H7 (cell line): ENCODE measurements around the gene PAF1. TPM values are rescaled to one million over a fixed set of nuclear protein-coding genes. Genes with fewer than 3 reads are reported as not detected.
A peak's percentile ranks its signal among the peaks of the same experiment; 100 is the strongest.

Experiments used
- DNase-seq: peaks from one replicate; pipeline ENCODE4 v3.0.0; 2012
- H3K27me3 ChIP-seq: 2 replicates; pipeline ENCODE4 v1.6.0; 2011; ENCODE audit warnings: mild to moderate bottlenecking, low read length; ENCODE audit not compliant: control insufficient read depth, insufficient read depth
- H3K36me3 ChIP-seq: replicated peaks from 2 replicates; pipeline ENCODE4 v1.5.1; 2011; ENCODE audit warnings: low read length; ENCODE audit not compliant: control insufficient read depth, insufficient read depth
- H3K4me3 ChIP-seq: 2 replicates; pipeline ENCODE4 v1.5.1; 2011; ENCODE audit warnings: low read depth, mild to moderate bottlenecking, control low read depth, low read length, moderate library complexity; ENCODE audit not compliant: insufficient read depth
- total RNA-seq: library from RNA; depleted of rRNA; stranded (reverse); fragments of >200 nt; shearing (Covaris generic); gene quantifications from 2 replicates; pipeline ENCODE4 v1.2.3, GENCODE V29; 2014

Gene PAF1
- total RNA-seq, 1 experiment from 2014 or later: 20.7 TPM

DNA sequence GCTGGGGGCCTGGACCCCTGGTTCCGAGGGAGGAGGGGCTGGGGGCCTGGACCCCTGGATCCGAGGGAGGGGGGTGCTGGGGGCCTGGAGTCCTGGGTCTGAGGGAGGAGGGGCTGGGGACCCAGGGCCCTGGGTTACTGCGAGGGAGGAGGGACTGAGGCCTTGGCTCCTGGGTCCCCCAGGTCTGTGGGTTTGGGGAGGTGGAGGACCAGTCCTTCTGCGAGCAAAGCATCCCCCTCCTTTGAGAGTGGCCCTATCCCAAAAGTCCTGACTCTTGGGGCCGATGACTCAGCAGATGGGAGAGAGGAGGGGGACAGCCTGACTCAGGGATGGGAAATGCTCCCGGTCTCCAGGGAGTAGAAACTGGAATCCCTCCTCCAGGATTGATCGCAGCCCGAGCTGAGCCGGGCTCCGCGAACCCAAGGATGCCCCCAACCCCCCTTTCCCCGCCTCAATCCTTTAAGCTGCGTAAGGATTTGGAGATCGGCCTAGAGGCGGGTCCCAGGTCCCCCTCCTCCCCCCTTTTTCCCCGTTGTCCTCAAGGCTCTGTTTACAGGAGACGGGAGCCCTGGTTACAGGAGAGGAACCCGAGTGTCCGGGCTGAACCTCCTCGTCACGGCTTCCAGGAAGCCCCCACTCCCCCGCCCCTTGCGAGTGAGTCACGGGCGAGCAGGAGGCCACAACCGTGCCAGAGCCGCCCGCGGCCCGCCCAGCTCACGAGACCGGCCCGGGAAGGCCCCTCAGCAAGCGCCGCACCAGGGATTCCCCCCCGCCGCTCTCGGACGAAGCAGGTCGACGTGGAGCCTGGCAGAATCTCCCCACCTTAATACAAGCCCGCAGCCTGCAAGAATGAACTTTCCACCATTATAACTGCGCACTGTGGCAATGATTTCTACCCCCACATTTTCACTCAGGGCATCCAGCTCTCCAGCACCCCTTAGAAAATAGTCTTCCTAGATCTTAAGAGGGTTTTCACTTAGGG lies 12.7 kb upstream of the PAF1 start:
- peak; percentile 91 for DNase-seq
- H3K4me3 ChIP-seq: peak overlapping the region; percentile 62
- H3K36me3 ChIP-seq: peaks cover 4% of the 10 kb centered on the region
- H3K27me3 ChIP-seq: no peaks in the 10 kb centered on the region

DNA sequence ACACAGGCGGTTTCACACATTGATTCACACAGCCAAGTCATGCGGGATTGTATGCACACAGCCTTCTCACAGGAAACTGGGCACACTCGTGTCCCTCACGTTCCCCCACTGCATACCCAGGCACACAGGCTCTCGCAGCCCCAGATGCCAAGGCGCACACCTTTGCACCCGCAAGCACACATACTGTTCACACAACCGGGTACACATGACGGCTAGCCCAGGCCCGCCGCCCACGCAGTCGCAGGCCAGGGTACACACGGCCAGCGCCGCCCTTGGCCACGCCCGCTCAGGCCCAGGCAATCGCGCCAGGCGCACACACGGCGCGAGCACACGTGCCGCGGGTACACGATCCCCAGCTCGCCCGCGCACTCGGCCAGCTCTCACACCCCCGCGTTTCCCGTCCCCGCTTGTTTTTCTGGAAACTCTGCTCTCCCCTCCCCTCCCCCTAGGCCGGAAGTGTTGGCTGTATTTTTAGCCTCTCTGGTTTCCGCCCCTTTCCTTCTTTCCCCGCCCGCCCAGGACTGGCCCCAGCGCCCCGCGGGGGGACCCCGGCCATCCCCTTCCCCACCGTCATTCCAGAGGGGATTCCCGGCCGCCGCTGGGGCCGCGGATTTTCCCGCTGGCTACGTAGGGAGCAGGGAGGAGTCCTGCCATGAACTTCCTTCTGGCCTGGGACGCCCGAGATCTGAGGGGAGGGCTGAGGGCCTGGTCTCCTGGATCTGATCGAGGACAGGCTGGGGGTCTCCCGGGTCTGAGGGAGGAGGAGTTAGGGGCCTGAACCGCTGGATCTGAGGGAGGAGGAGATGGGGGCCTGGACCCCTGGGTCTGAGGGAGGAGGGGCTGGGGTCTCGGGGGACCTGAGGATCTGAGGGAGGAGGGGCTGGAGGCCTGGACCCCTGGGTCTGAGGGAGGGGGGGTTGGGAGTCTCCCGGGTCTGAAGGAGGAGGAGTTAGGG lies 11.7 kb upstream of the PAF1 start:
- H3K27me3 ChIP-seq: no peaks in the 10 kb centered on the region
- H3K36me3 ChIP-seq: peaks cover 2% of the 10 kb centered on the region
- H3K4me3 ChIP-seq: peak overlapping the region; percentile 62
- DNase-seq: peak; percentile 98

GRCh38 chr19:39401549-39402345 lies 10.8 kb upstream of the PAF1 start:
- H3K4me3 ChIP-seq: peak overlapping the region; percentile 62
- no peak for DNase-seq
- peaks cover 2% of the 10 kb centered on the region for H3K36me3 ChIP-seq
- H3K27me3 ChIP-seq: no peaks in the 10 kb centered on the region

GRCh38 chr19:39401070-39401548 lies 10.2 kb upstream of the PAF1 start:
- peaks cover 2% of the 10 kb centered on the region for H3K36me3 ChIP-seq
- no peak overlapping the region for H3K4me3 ChIP-seq
- no peak for DNase-seq
- no peaks in the 10 kb centered on the region for H3K27me3 ChIP-seq

GRCh38 chr19:39400061-39400460 lies 9.2 kb upstream of the PAF1 start:
- Histone ChIP-seq H3K4me3 (no peak overlapping the region), H3K36me3 (peaks cover 4% of the 10 kb centered on the region), H3K27me3 (no peaks in the 10 kb centered on the region)
- DNase-seq: no peak

- DNase-seq: no peak
- no peaks in the 10 kb centered on the region for H3K27me3 ChIP-seq
- no peak overlapping the region for H3K4me3 ChIP-seq
- H3K36me3 ChIP-seq: peaks cover 4% of the 10 kb centered on the region
These were observed 8.8 kb upstream of the PAF1 start for GRCh38 chr19:39399668-39400050.

DNA sequence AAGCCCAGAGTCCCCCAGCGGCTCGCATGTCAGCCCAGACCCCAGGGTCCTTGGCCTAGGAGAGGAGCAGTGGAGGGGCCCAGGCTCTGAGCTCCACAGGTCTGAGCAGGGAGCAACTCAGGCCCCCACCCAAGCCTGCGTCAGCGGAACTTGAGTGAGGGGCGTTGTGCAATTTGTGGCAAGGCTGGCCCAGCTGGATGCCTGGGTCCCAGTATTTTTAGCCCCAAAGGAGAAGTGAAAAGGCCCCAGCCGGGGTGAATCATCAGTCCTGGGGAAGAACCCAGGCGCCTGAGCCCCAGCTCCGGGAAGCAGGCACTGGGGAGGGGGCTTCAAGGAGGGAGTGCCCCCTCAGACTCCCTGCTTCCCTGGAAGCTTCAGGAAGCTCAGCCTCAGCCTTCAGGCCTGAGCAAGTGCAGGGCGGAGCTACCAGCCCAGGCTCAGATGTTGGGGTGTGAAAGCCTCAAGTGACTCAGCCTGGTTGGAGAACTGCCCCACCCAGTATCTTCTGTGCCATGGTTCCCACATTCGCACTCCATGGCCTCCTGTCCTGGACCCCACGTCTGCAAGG lies 7.5 kb upstream of the PAF1 start:
- H3K4me3 ChIP-seq: no peak overlapping the region
- no peak for DNase-seq
- H3K27me3 ChIP-seq: no peaks in the 10 kb centered on the region
- H3K36me3 ChIP-seq: peaks cover 11% of the 10 kb centered on the region

DNA sequence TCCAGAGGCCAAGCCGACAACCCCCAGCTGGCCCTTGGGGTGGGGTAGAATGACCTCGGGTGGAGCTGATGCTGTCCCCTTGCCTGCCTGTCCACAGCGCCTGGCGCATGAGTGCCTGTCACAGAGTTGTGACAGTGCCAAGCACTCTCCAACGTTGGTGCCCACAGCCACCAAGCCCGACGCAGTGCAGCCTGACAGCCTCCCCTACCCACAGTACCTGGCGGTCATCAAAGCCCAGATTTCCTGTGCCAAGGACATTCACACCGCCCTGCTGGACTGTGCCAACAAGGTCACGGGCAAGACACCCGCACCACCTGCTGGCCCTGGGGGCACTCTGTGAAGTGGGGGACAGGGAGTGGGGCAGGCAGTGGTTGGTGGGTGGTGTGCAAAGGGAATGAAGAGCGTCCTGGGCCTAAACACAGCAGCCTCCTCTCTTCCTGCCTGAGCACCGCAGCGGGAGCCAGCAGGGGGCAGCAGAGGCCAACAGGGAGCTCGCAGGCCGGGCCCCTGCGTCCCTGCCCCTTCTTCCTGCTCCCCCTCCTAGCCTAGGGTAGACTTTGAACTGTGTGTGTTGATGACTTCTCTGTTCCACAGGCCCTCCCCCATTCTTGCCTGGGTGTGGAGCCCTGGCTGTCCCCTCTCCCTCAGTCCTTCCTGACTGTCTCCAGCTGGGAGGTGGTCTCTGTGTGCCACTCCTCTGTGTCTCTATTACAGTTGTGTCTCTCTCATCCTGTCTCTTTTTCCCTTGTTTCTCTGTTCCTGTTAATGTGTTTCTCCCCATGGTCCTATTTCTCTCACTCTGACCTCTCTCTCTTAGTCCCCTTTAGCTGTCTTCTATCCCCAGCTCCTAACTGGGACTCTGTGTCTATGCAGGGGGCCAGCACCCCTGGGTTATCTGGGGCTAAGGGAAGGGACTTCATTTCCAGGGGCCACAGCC lies 6.7 kb upstream of the PAF1 start:
- Histone ChIP-seq H3K36me3 (peaks cover 12% of the 10 kb centered on the region), H3K4me3 (no peak overlapping the region), H3K27me3 (no peaks in the 10 kb centered on the region)
- DNase-seq: peak; percentile 97

- Histone ChIP-seq H3K4me3 (peak overlapping the region; percentile 76), H3K36me3 (peaks cover 22% of the 10 kb centered on the region), H3K27me3 (no peaks in the 10 kb centered on the region)
- no peak for DNase-seq
These were observed 505 bp downstream of the PAF1 start for GRCh38 chr19:39390451-39390750.

- peak overlapping the region; percentile 76 for H3K4me3 ChIP-seq
- no peaks in the 10 kb centered on the region for H3K27me3 ChIP-seq
- peaks cover 21% of the 10 kb centered on the region for H3K36me3 ChIP-seq
- DNase-seq: no peak
These were observed 1.1 kb downstream of the PAF1 start for GRCh38 chr19:39389631-39390414.

- Histone ChIP-seq H3K4me3 (no peak overlapping the region), H3K27me3 (no peaks in the 10 kb centered on the region), H3K36me3 (peaks cover 20% of the 10 kb centered on the region)
- DNase-seq: no peak
These were observed 2.2 kb downstream of the PAF1 start for GRCh38 chr19:39388657-39389056.

- no peaks in the 10 kb centered on the region for H3K27me3 ChIP-seq
- peak; percentile 36 for DNase-seq
- peaks cover 29% of the 10 kb centered on the region for H3K36me3 ChIP-seq
- H3K4me3 ChIP-seq: no peak overlapping the region
These were observed 4.3 kb downstream of the PAF1 start for GRCh38 chr19:39386557-39386956.
